H1 (cell line): ENCODE measurements around the gene RFX2. TPM values are rescaled to one million over a fixed set of nuclear protein-coding genes. Genes with fewer than 3 reads are reported as not detected.

ENCODE experiments used
- CTCF ChIA-PET: fragments of 300-600 bp; sonication (Branson Sonifier 250); formaldehyde crosslinking; loops from one replicate; lab custom pipeline; 2021; ENCODE audit not compliant: partially characterized antibody; lab: Charles Lee
- POLR2A ChIA-PET: fragments of 300-600 bp; sonication (Branson Sonifier 250); formaldehyde crosslinking; loops from one replicate; lab custom pipeline; 2021; ENCODE audit warnings: inconsistent platforms; ENCODE audit not compliant: partially characterized antibody; lab: Charles Lee
- DNase-seq, 2 experiments: peaks; one replicate each; pipeline versions ENCODE4 v3.0.0 to v3.0.0-alpha.2; 2010 to 2022; ENCODE audit warnings: low spot score in 2 of 2, low read depth in 1 of 2, mixed read lengths in 1 of 2
- FAIRE-seq: peaks from 2 replicates; lab custom pipeline; 2011; peaks lifted over from hg19 to GRCh38; lab: Jason Lieb, UNC
- H2AFZ ChIP-seq: 2 replicates; pipeline ENCODE4 v1.8.1; 2012; ENCODE audit warnings: low read length, inconsistent platforms
- H2AK5ac ChIP-seq: 2 replicates; pipeline ENCODE4 v1.6.1; 2013; ENCODE audit warnings: low read depth, low read length
- H2BK120ac ChIP-seq: replicated peaks from 2 replicates; pipeline ENCODE3; 2013; ENCODE audit warnings: low read depth, low read length, inconsistent platforms
- H2BK12ac ChIP-seq: 2 replicates; pipeline ENCODE4 v1.6.1; 2013; ENCODE audit warnings: low read depth, low read length
- H2BK15ac ChIP-seq: 2 replicates; pipeline ENCODE4 v1.6.1; 2013; ENCODE audit warnings: low read length
- H2BK20ac ChIP-seq: 2 replicates; pipeline ENCODE4 v1.6.1; 2013; ENCODE audit warnings: low read length
- H2BK5ac ChIP-seq: 2 replicates; pipeline ENCODE4 v1.6.1; 2013; ENCODE audit warnings: low read depth, low read length
- H3K14ac ChIP-seq: 2 replicates; pipeline ENCODE4 v1.6.1; 2013; ENCODE audit warnings: inconsistent platforms; ENCODE audit not compliant: insufficient read length
- H3K18ac ChIP-seq: 2 replicates; pipeline ENCODE4 v1.6.1; 2013; ENCODE audit warnings: low read length; ENCODE audit errors: extremely low read depth
- H3K23ac ChIP-seq: 2 replicates; pipeline ENCODE4 v1.6.1; 2013; ENCODE audit warnings: inconsistent platforms; ENCODE audit not compliant: insufficient read length
- H3K23me2 ChIP-seq: 2 replicates; pipeline ENCODE4 v1.6.1; 2013; ENCODE audit warnings: low read depth, low read length
- H3K27ac ChIP-seq: 2 replicates; pipeline ENCODE4 v1.6.1; 2011; ENCODE audit warnings: low read depth, low read length, inconsistent platforms
- H3K27me3 ChIP-seq, 4 experiments: replicated peaks in 1 of 4; 1 replicate in 1 of 4; 2 replicates in 3 of 4; pipeline versions ENCODE4 v1.6.1 to v1.8.1; 2011 to 2013; ENCODE audit warnings: low read length in 3 of 4, mild to moderate bottlenecking in 3 of 4, inconsistent platforms in 2 of 4, mixed read lengths in 2 of 4, moderate library complexity in 1 of 4; ENCODE audit not compliant: control insufficient read depth in 3 of 4, insufficient read depth in 3 of 4; ENCODE audit errors: extremely low read depth in 1 of 4
- H3K36me3 ChIP-seq, 4 experiments: 2 replicates each; pipeline versions ENCODE4 v1.6.1 to v1.8.1; 2011 to 2013; ENCODE audit warnings: mild to moderate bottlenecking in 4 of 4, low read length in 3 of 4, moderate library complexity in 2 of 4, control low read depth in 1 of 4, inconsistent platforms in 1 of 4; ENCODE audit not compliant: insufficient read depth in 4 of 4, control insufficient read depth in 2 of 4
- H3K4ac ChIP-seq: replicated peaks from 2 replicates; pipeline ENCODE3; 2013; ENCODE audit warnings: low read length, low read depth, mixed read lengths, inconsistent platforms; ENCODE audit not compliant: insufficient read length
- H3K4me1 ChIP-seq, 4 experiments: replicated peaks in 1 of 4; 1 replicate in 1 of 4; 2 replicates in 3 of 4; pipeline versions ENCODE4 v1.6.1 to v1.8.1; 2011 to 2013; ENCODE audit warnings: low read length in 3 of 4, inconsistent platforms in 2 of 4, mixed read lengths in 1 of 4; ENCODE audit not compliant: insufficient read depth in 4 of 4, control insufficient read depth in 3 of 4
- H3K4me2 ChIP-seq, 2 experiments: 2 replicates each; pipeline versions ENCODE4 v1.6.1 to v1.8.1; 2011 to 2013; ENCODE audit warnings: low read depth in 2 of 2, low read length in 2 of 2, control low read depth in 1 of 2, inconsistent platforms in 1 of 2, mild to moderate bottlenecking in 1 of 2; ENCODE audit not compliant: insufficient read depth in 1 of 2
- H3K4me3 ChIP-seq, 4 experiments: fragments of 200-600, 300-600 bp in 1 of 4; sonication (generic), shearing (Covaris generic), sonication (Bioruptor Twin) in 1 of 4; 2 replicates each; pipeline versions ENCODE4 v1.5.1 to v1.8.1; 2011 to 2016; ENCODE audit warnings: low read length in 4 of 4, low read depth in 3 of 4, control low read depth in 2 of 4, inconsistent platforms in 2 of 4, mild to moderate bottlenecking in 2 of 4, mixed read lengths in 1 of 4, moderate library complexity in 1 of 4; ENCODE audit not compliant: insufficient read depth in 2 of 4; ENCODE audit errors: extremely low read depth in 1 of 4
- H3K56ac ChIP-seq: replicated peaks from 2 replicates; pipeline ENCODE3; 2013; ENCODE audit warnings: low read depth, mild to moderate bottlenecking, mixed read lengths, low read length, inconsistent platforms; ENCODE audit not compliant: insufficient read length
- H3K79me1 ChIP-seq: 2 replicates; pipeline ENCODE4 v1.6.1; 2013; ENCODE audit warnings: low read depth, low read length, control low read depth
- H3K79me2 ChIP-seq, 2 experiments: 2 replicates each; pipeline versions ENCODE4 v1.6.1 to v1.8.1; 2012 to 2013; ENCODE audit warnings: low read length in 2 of 2, mild to moderate bottlenecking in 2 of 2, inconsistent platforms in 1 of 2; ENCODE audit not compliant: insufficient read depth in 2 of 2, control insufficient read depth in 1 of 2
- H3K9ac ChIP-seq, 4 experiments: replicated peaks in 1 of 4; 1 replicate in 1 of 4; 2 replicates in 3 of 4; pipeline versions ENCODE4 v1.6.1 to v1.8.1; 2011 to 2013; ENCODE audit warnings: low read depth in 3 of 4, low read length in 3 of 4, control low read depth in 2 of 4, mild to moderate bottlenecking in 2 of 4, moderate library complexity in 2 of 4, inconsistent platforms in 1 of 4; ENCODE audit errors: extremely low read depth in 1 of 4
- H3K9me3 ChIP-seq, 2 experiments: 2 replicates each; pipeline versions ENCODE4 v1.6.1 to v1.8.1; 2012 to 2013; ENCODE audit warnings: mild to moderate bottlenecking in 2 of 2, moderate library complexity in 2 of 2, control low read depth in 1 of 2, inconsistent platforms in 1 of 2, low read depth in 1 of 2, low read length in 1 of 2, mixed read lengths in 1 of 2; ENCODE audit not compliant: insufficient read depth in 2 of 2
- H4K20me1 ChIP-seq, 2 experiments: replicated peaks in 1 of 2; 2 replicates each; pipeline versions ENCODE3 to v1.8.1; 2011 to 2013; ENCODE audit warnings: inconsistent platforms in 2 of 2, low read length in 2 of 2, mild to moderate bottlenecking in 1 of 2; ENCODE audit not compliant: insufficient read depth in 2 of 2, control insufficient read depth in 1 of 2
- H4K5ac ChIP-seq: 2 replicates; pipeline ENCODE4 v1.6.1; 2013; ENCODE audit warnings: low read length, low read depth, mixed read lengths, inconsistent platforms; ENCODE audit not compliant: insufficient read length
- H4K8ac ChIP-seq: 2 replicates; pipeline ENCODE4 v1.8.0; 2013; ENCODE audit warnings: mild to moderate bottlenecking, moderate library complexity, low read length, inconsistent platforms; ENCODE audit not compliant: insufficient read depth; ENCODE audit errors: extremely low read depth
- H4K91ac ChIP-seq: replicated peaks from 2 replicates; pipeline ENCODE3; 2013; ENCODE audit warnings: low read length, mixed read lengths, inconsistent platforms; ENCODE audit not compliant: insufficient read length
- ASH2L ChIP-seq: fragments of 200-600, 300-600 bp; sonication (generic); IDR thresholded peaks from one replicate; pipeline ENCODE4 v1.7.1; 2017; ENCODE audit warnings: low read length
- BRCA1 ChIP-seq: IDR thresholded peaks from 2 replicates; pipeline ENCODE4 v1.6.1; 2012; ENCODE audit warnings: low read depth, low read length, improper control_type of control experiment
- CBX8 ChIP-seq: fragments of 300-800, 300-1000 bp; sonication (generic); IDR thresholded peaks from 2 replicates; pipeline ENCODE4 v1.7.1; 2016; ENCODE audit warnings: low read depth, low read length, borderline replicate concordance
- EP300 ChIP-seq, 2 experiments: IDR thresholded peaks; 1 replicate in 1 of 2; 2 replicates in 1 of 2; pipeline ENCODE4 v1.6.1; 2011 to 2012; ENCODE audit warnings: low read depth in 2 of 2, low read length in 2 of 2, mild to moderate bottlenecking in 2 of 2, borderline replicate concordance in 1 of 2, inconsistent platforms in 1 of 2, moderate library complexity in 1 of 2
- HDAC6 ChIP-seq: IDR thresholded peaks from one replicate; pipeline ENCODE4 v1.7.1; 2012; ENCODE audit warnings: low read depth, mild to moderate bottlenecking, inconsistent platforms, low read length, moderate library complexity
- POLR2AphosphoS5 ChIP-seq: IDR thresholded peaks from 2 replicates; pipeline ENCODE4 v1.6.1; 2011; ENCODE audit warnings: low read depth, low read length
- RBBP5 ChIP-seq: IDR thresholded peaks from 2 replicates; pipeline ENCODE4 v1.7.1; 2012; ENCODE audit warnings: low read depth, mild to moderate bottlenecking, inconsistent platforms, low read length, moderate library complexity, borderline replicate concordance
- RXRA ChIP-seq: IDR thresholded peaks from 2 replicates; pipeline ENCODE4 v1.6.1; 2011; ENCODE audit warnings: low read depth, mild to moderate bottlenecking, low read length, moderate library complexity; ENCODE audit not compliant: insufficient read depth
- ZNF274 ChIP-seq: IDR thresholded peaks from 2 replicates; pipeline ENCODE4 v1.7.0; 2012; ENCODE audit warnings: low read length, borderline replicate concordance; ENCODE audit errors: extremely low read depth
- WGBS, 2 experiments: shearing (Covaris generic) in 1 of 2; methylation state at CpG; one replicate each; pipeline versions ENCODE4 v1.1.6 to v1.1.7; 2013 to 2015; ENCODE audit warnings: low lambda C conversion rate in 2 of 2, mixed read lengths in 2 of 2, inconsistent platforms in 1 of 2, low coverage in 1 of 2, missing lambda C conversion rate in 1 of 2; ENCODE audit not compliant: insufficient replicate concordance in 2 of 2, insufficient coverage in 1 of 2, insufficient read length in 1 of 2; ENCODE audit errors: extremely low coverage in 1 of 2, missing lambda C conversion rate in 1 of 2; 5-methylcytosine and 5-hydroxymethylcytosine counted together
- polyA plus RNA-seq, 7 experiments: library from polyadenylated mRNA; depleted of rRNA in 3 of 7; stranded (reverse) in 5 of 7; unstranded in 2 of 7; fragments of >200 nt in 5 of 7; fragments of 200-250 nt in 2 of 7; gene quantifications; 1 replicate in 5 of 7; 2 replicates in 1 of 7; 4 replicates in 1 of 7; pipeline versions ENCODE4 v1.2.1 to v1.2.3, GENCODE V29; 2011 to 2013; ENCODE audit warnings: missing spikeins in 2 of 7, mixed read lengths in 2 of 7
- total RNA-seq: library from RNA; stranded (reverse); fragmentation: NEBNext Ultra II Directional; extraction: Animal tissue kit (Norgen Biotek cat#: 25700); gene quantifications from 2 replicates; pipeline ENCODE4 v1.2.1, GENCODE V29; 2021
- TF ChIP-seq, protein P1 (sequence below): IDR thresholded peaks from 2 replicates; pipeline ENCODE4 v1.6.1; 2012; ENCODE audit warnings: inconsistent platforms

The RFX2 gene
- total and polyA plus RNA-seq, 2 of the 8 experiments (the other 6 are each of a cell fraction or from before 2014, with no cell fraction given) = 4.8 to 5.3 TPM

GRCh38 chr19:6141217-6141616 lies 30.9 kb upstream of the RFX2 start:
- Histone ChIP-seq H2AK5ac (no peak overlapping the region), H3K23ac (no peak overlapping the region), H3K9ac (no peak overlapping the region), H4K8ac (no peak overlapping the region), H3K36me3 (no peaks in the 10 kb centered on the region), H3K18ac (no peak overlapping the region), H2BK15ac (no peak overlapping the region), H2BK20ac (no peak overlapping the region), H2BK120ac (no peak overlapping the region), H3K4me1 (no peaks in the 10 kb centered on the region), H2BK5ac (no peak overlapping the region), H2BK12ac (no peak overlapping the region), H3K4me2 (no peak overlapping the region), H3K56ac (no peak overlapping the region), H4K5ac (no peak overlapping the region), H3K27me3 (no peaks in the 10 kb centered on the region), H3K23me2 (no peaks in the 10 kb centered on the region), H3K14ac (no peak overlapping the region), H4K20me1 (no peaks in the 10 kb centered on the region), H2AFZ (no peak overlapping the region), H3K79me1 (no peaks in the 10 kb centered on the region), H3K9me3 (peaks cover 6 to 34% of the 10 kb centered on the region in 2 experiments; a peak in 2 of 4 replicates), H4K91ac (no peak overlapping the region), H3K4ac (no peak overlapping the region), H3K79me2 (no peaks in the 10 kb centered on the region), H3K4me3 (no peak overlapping the region), H3K27ac (no peak overlapping the region)
- WGBS, 2 experiments = 67% methylated on average over 1 of the region's 1 CpG; no CpG with 5 or more reads in 1 of the 2 experiments
- no peak for FAIRE-seq
- DNase-seq = no peak
- TF ChIP-seq, protein P1, sequence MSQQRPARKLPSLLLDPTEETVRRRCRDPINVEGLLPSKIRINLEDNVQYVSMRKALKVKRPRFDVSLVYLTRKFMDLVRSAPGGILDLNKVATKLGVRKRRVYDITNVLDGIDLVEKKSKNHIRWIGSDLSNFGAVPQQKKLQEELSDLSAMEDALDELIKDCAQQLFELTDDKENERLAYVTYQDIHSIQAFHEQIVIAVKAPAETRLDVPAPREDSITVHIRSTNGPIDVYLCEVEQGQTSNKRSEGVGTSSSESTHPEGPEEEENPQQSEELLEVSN = no peak
- TF ChIP-seq RXRA (no peak), ASH2L (no peak), HDAC6 (no peak), RBBP5 (no peak), POLR2AphosphoS5 (no peak), ZNF274 (no peak), BRCA1 (no peak), EP300 (IDR thresholded peaks at IDR 0.05; ENCODE audit: borderline replicate concordance in 1 of 2, low read depth in 2 of 2, low read length in 2 of 2) (no peak), CBX8 (no peak)
- ChIA-PET CTCF (interaction anchor here (1.2 kb wide), 1 partner anchor 16 kb away, joined by 6 read pairs; no protein-coding TSS in a partner anchor), POLR2A (interaction anchor here (0.7 kb wide), 1 partner anchor 162 kb away, joined by 3 read pairs; no protein-coding TSS in a partner anchor)
